Activated CD4-positive, CD25-positive, alpha-beta regulatory T cell treated with anti-CD3 and anti-CD28 coated beads, Interleukin-2, amount 50 U/mL, for 24 hours (primary cell): Measurements from ENCODE around the gene PADI3.
"Not testable (repeated sequence)": the region's sequence is repeated elsewhere in the genome, so short reads cannot be mapped to it uniquely, and the experiment has no call there.

Experiments used
- ATAC-seq, 2 donors: fragments of 150-1000 bp; cut with Tn5 transposase; one replicate each; pipeline ENCODE4 v1.10.0; 2021; ENCODE audit warnings: mild to moderate bottlenecking in 1 of 2, moderate library complexity in 1 of 2

The PADI3 gene

DNA sequence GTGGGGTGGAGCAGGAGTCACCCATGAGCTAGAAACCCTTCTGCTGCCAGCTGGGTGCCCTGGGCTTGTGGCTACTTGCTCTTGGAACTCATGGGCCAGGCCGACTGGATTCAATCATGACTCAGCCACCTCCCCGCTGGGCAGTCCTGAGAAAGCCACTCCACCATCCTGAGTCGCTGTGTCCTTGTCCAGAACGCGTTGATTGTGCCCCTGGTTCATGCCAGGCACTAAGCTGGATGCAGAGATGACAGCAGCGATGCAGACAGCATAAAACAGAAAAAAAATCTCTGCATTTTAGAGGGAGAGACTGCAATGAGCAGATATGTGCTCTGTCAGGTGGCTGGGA, 33.4 kb upstream of the PADI3 start:
- no peak for ATAC-seq

- no peak for ATAC-seq
Measured at GRCh38 chr1:17216078-17216477, 32.8 kb upstream of the PADI3 start.

- no peak for ATAC-seq
Measured at GRCh38 chr1:17217607-17218006, 31.3 kb upstream of the PADI3 start.

DNA sequence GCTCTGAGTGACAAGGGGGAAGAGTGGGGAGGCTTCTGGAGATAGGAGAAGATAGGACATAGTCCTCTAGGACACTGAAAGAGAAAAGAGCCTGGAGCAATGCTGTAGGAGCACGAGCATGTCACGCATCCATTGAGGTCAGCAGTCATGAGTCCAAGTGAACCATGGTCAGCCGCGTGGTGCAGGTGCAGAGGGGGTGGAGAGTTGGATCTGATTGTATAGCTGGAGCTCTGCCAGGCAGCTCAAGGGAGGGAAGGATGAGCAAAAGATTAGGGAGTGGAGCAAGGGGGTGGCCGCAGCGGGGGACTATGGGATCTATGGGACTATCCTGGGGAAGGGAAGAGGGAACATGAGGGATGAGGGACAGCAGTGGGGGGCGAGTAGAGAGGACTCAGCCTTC, 30.0 kb upstream of the PADI3 start:
- no peak for ATAC-seq

GRCh38 chr1:17220287-17220686, 28.6 kb upstream of the PADI3 start:
- no peak for ATAC-seq

- no peak for ATAC-seq
Measured at GRCh38 chr1:17222557-17222956, 26.3 kb upstream of the PADI3 start.

DNA sequence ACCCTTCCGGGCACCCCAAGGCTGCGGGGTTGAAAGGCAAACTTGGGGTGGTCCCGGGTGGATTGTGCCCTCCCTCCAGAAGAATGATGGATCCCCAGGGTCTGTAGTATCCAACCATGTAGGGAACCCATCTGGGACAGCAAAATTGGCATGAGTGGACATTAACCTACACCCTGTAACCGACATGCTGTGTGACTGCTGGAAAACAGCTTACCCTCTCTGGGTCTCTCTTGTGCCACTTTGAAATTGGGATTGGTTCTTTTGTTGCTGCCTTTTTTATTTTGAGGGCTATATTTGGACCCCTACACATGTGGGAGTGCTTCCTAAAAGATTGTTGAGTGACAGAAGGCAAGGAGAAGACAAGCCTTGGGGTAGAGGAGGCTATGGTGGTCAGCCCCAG, 24.5 kb upstream of the PADI3 start:
- no peak for ATAC-seq

DNA sequence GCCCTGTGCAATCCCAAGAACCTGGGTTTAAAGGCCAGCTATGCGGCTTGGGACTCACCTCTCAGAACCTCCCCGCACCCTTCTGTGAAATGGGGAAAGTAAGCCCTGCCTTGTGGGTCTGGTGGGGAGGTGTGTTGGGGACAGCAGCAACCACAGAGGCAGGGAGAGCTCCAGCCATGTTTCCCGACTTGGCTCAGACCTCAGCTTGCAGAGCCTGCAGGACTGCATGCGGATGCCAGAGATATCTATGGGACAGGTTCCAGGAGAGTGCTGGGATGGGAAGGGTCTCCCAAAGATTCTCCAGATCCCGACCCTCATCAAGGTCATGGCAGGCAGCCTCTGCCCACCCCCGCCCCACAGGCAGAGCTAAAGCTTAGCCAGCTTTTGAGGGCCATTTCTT, 23.8 kb upstream of the PADI3 start:
- no peak for ATAC-seq

DNA sequence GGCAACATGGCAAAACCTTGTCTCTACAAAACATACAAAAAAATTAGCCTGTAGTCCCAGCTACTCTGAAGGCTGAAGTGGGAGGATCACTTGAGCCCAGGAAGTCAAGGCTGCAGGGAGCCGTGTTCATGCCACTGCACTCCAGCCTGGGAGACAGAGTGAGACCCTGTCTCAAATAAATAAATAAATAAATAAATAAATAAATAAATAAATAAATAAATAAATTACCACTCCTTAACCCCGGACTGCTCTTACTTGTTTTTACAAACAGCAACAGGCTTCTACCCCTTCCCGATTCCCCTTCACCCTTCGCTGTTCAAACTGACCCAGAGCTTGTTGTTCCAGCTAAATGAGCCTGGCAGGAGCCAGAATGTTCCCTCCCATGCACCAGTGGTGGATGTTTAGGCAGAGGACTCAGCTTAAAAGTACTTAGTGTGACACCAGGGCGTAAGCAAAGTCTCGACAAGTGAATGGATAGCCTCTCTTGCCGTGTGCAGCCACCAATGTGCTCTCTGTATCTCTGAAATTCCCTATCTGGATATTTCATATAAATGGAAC, 21.5 kb upstream of the PADI3 start:
- no peak for ATAC-seq

DNA sequence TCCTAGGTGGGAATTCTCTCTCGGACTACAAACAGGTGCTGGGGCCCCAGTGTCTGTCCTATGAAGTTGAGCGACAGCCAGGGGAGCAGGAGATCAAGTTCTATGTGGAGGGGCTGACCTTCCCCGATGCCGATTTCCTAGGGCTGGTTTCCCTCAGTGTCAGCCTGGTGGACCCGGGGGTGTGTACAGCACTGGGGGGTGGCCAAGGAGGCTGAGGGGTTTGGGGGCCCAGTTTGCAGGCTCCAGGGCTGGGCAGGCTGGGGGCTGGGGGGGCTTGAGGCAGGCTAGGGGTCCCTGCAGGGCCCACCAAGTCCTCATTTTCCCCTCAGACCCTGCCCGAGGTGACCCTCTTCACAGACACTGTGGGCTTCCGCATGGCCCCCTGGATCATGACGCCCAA, 20.3 kb upstream of the PADI3 start:
- ATAC-seq: no peak

DNA sequence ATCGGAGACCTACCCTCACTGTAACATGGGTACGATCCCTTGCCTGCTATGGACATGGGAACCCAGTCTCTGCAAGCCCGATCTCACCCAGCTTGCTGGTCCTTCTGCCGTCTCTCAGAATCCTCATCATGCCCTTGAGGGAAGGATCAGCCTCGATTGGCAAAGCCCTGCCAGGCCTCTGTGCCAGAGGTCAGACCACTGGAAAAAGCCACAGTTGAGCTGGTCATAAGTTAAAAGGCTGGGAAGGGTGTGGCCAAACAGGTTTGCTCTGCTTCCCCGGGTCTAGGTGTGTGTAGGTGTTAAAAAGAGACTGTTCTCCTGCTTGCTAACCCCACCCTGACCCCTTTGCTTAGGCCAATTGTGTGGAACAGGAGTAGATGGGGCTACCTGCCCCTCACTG, 19.5 kb upstream of the PADI3 start:
- no peak for ATAC-seq

DNA sequence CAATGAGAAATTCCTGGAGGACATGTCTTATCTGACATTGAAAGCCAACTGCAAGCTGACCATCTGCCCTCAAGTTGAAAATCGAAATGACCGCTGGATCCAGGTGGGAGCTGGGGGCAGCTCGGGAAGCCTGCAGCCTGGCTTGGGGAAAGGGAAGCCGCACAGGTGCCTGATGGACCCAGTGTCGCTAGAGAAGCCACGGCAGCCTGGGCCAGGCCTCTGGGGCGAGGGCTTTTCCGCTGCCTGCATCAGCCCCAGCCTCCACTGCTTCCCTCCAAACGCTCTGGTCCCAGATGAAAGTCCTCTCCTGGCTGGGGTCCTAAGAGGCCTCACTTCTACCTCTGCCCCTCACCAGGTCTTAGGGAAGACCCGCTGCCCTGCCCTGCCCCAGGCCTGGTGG, 18.8 kb upstream of the PADI3 start:
- ATAC-seq: no peak

DNA sequence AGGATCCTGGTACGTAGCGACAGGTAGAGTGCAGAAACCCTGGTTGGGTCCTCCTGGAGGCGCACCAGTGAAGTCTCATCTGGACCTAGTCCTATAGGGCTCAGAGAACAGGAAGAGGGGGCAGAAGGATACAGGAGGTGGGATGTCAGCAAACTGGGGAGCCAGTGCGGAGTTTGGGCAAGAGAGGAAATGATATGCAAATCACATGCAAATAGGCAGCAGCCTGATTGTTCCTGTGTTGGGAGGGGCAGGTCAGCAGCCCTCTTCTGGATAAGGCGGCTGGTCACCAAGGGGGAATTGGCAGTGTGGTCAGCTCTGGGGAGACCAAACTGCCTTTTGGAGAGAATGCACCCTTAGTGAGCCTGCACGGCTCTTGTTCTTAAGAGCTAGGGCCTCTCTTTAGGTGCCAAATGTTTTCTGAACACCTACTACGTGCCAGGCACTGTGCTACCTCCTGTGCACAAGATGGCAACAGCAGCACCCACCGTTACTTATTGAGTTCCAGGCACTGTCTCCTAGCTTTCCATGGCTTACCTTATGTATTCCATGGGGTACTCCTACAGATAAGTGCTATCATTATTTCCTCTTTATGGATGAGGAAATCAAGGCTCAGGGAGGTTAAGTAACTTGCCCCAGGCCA, 18.1 kb upstream of the PADI3 start:
- no peak for ATAC-seq

DNA sequence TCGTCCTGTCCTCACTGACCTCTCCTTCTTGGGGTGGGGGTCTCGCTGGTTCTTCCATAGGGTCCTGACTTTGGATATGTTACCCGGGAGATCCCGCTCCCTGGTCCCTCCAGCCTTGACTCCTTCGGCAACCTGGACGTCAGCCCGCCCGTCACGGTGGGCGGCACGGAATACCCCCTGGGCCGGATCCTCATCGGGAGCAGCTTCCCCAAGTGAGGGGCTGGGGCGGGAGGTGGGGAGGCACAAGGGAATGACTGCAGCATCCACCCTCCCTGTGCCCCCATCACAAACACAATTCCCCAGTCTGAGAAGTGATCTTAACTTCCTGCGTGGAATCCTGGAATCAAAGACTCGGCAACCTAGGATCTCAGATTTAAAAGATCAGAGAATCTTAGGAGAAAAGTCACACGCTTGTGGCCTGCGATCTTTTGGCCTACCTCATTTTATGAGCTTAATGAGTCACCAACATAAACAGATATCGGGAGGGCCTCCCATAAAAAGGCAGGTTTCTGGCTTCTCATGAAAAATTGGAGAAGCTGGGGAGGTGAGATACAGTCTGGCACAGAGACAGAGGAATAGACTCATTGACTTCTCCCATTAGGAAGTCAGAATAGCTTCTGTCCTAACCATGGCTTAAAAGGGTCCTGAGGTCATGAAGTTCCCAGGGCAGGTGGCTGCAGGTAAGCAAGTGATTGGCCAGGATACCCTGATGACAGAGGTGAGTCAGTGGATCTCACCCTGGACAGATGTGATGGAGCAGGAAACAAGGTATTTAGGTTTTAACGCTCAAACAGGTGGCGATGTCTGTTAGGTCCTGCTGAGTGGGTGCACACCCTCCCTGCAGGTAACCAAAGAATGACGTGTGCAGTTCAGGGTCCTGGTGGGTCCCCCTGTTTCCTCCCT, 15.9 kb upstream of the PADI3 start:
- ATAC-seq: no peak

GRCh38 chr1:17233675-17234320, 15.1 kb upstream of the PADI3 start:
- no peak for ATAC-seq

GRCh38 chr1:17234405-17234804, 14.5 kb upstream of the PADI3 start:
- no peak for ATAC-seq

GRCh38 chr1:17235135-17235885, 13.6 kb upstream of the PADI3 start:
- no peak for ATAC-seq

DNA sequence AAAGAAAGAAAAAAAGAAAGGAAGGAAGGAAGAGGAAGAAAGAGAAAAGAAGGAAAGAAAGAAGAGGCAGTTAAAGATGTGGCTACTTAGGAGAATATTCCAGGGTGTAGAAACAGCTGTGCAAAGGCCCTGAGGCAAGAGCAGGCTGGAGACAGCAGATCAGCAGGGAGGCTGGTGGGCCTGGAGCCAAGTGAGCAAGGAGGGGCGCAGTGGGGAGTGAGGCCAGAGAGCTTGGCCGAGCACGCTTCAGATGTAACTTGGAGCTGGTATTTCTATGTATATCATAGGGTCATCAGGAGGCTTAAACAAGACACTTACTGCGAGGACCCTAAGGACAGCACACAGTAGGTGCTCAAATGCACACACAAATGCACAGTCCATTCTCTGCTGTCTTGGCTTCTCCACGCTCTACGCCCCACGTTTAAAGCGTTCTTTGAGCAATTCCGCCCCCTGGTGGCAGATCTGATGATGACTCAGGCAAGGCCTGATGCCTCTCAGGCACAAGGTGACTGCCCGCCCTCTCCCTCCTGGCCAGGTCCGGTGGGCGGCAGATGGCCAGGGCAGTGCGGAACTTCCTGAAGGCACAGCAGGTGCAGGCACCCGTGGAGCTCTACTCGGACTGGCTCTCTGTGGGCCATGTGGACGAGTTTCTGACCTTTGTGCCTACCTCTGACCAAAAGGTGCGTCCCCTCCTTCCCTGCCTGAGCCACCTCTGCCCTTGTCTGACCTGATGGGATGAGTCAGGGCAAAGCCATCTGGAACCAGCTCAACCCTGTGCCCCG, 11.9 kb upstream of the PADI3 start:
- peak; percentile 60 to 80 for ATAC-seq

DNA sequence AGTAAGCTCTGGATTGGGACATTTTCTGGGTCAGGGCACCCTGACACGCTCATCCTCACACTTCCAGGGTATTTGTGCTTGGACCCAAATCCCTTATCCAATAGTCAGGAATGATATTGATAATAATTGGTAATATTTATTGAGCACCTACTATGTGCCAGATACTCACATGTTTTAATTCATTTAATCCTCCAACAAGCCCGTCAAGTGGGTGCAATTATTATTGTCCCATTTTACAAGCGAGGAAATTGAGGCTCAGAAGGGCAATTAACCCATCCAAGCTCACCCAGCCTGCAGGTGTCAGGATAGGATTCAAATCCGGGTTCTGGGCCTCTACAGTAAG, 11.4 kb upstream of the PADI3 start:
- ATAC-seq: no peak

GRCh38 chr1:17239420-17239819, 9.5 kb upstream of the PADI3 start:
- ATAC-seq: peak in 1 of 2 donors; percentile 50

- ATAC-seq: not testable (repeated sequence)
Measured at GRCh38 chr1:17241011-17241779, 7.7 kb upstream of the PADI3 start.

DNA sequence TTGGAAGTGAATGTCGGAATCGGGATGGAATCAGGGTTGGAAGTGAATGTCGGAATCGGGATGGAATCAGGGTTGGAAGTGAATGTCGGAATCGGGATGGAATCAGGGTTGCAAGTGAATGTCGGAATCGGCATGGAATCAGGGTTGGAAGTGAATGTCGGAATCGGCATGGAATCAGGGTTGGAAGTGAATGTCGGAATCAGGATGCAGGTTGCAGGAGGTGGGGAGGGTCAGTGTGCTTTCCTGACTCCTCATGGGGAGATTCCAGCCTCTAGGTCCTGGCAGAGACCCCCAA, 7.2 kb upstream of the PADI3 start:
- not testable (repeated sequence) for ATAC-seq
